ENCODE data around the gene MACROD2. TPM values are rescaled to one million over a fixed set of nuclear protein-coding genes. Genes with fewer than 3 reads are reported as not detected.

MACROD2 gene
- total and polyA plus RNA-seq, 7 donors, result 0.20 to 4.8 (median 0.87) TPM

DNA sequence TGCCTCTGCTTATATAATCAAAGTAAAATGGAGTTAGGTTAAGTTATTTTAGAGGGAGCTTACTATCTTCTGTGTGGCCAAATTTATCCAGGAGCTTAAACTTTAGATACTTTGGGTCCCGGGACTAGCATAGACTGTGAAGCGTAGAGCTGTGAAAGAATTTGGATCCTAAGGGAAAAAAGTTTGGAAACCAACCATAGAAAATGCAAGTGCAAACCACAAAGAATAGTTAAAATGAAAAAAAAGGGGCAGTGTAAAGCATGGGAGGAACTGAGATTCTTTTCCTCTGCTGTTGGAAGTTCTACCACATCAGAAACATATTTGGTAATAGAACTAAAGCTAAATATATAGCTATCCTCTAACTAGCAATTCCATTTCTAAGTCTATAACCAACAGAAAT, 574.3 kb downstream of the MACROD2 start:
- ATAC-seq, result no peak
- 51 to 68% (median 60%) methylated on average over 2 of the region's 2 CpGs for WGBS, 3 donors

DNA sequence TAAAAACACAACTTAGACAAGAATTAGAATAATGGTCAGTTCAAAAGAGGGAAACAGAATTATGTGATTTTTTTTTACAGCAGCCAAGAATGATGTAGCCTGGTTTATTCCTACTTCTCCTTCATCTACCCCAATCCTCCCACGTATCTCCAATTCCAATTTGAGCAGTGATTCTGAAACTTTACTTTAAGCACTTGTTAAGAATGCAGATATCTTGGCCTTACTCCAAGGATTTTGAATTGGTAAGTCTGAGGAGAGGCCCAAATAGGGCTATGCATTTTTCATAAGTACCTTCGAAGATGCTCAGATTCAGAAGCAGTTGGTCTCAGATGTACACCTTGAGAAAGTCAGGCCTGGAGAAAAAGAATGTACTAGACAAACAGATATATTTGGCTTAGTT, 575.5 kb downstream of the MACROD2 start:
- TF ChIP-seq, protein P1, sequence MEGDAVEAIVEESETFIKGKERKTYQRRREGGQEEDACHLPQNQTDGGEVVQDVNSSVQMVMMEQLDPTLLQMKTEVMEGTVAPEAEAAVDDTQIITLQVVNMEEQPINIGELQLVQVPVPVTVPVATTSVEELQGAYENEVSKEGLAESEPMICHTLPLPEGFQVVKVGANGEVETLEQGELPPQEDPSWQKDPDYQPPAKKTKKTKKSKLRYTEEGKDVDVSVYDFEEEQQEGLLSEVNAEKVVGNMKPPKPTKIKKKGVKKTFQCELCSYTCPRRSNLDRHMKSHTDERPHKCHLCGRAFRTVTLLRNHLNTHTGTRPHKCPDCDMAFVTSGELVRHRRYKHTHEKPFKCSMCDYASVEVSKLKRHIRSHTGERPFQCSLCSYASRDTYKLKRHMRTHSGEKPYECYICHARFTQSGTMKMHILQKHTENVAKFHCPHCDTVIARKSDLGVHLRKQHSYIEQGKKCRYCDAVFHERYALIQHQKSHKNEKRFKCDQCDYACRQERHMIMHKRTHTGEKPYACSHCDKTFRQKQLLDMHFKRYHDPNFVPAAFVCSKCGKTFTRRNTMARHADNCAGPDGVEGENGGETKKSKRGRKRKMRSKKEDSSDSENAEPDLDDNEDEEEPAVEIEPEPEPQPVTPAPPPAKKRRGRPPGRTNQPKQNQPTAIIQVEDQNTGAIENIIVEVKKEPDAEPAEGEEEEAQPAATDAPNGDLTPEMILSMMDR (IDR thresholded peaks at IDR 0.05), result no peak
- DNase-seq (no peak), ATAC-seq (no peak)
- 49 to 64% (median 61%) methylated on average over 2 of the region's 2 CpGs for WGBS, 3 donors
- Histone ChIP-seq H3K27ac (no peak overlapping the region), H3K9me3 (no peaks in the 10 kb centered on the region), H3K4me1 (no peaks in the 10 kb centered on the region), H3K4me3 (no peak overlapping the region), H3K36me3 (ENCODE audit: insufficient read depth in 1 of 2, low read depth in 1 of 2) (no peaks in the 10 kb centered on the region), H3K27me3 (ENCODE audit: insufficient read depth in 3 of 3, low read length in 2 of 3) (no peaks in the 10 kb centered on the region)
- intact Hi-C loops (cut with DNase I), result no loop called here

More for the DNA sequence above, 574.3 kb downstream of the MACROD2 start:
- no peak overlapping the region for H3K4me3 ChIP-seq
- H3K27me3 ChIP-seq (ENCODE audit: insufficient read depth in 3 of 3, low read length in 2 of 3), result no peaks in the 10 kb centered on the region
- no peaks in the 10 kb centered on the region for H3K4me1 ChIP-seq
- H3K27ac ChIP-seq, result no peak overlapping the region
- TF ChIP-seq, protein P1 (IDR thresholded peaks at IDR 0.05), result no peak
- intact Hi-C loops (cut with DNase I), result no loop called here
- no peaks in the 10 kb centered on the region for H3K36me3 ChIP-seq (ENCODE audit: insufficient read depth in 1 of 2, low read depth in 1 of 2)
- no peak for DNase-seq
- no peaks in the 10 kb centered on the region for H3K9me3 ChIP-seq

DNA sequence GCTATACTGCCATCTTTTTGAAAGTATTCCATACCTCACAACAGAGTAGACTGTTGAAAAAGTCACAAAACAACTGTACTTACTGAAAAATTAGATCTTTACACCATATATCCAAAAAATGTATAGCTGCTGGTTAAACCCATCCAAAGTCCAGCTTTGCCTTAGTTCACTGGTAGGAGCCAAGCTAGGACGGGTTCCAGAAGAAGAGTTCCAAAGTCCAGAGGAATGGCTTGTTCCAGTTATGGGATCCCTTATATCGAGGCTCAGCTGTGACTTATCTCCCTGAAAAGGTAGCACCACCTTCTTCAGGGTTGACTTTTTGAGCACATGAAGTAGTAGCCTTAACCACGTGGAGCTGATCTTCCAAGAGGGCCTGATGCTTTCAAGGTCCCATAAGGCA, 578.4 kb downstream of the MACROD2 start:
- no peaks in the 10 kb centered on the region for H3K4me1 ChIP-seq
- 79 to 85% (median 84%) methylated on average over 3 of the region's 3 CpGs for WGBS, 3 donors
- no peak overlapping the region for H3K27ac ChIP-seq
- no peaks in the 10 kb centered on the region for H3K9me3 ChIP-seq
- ATAC-seq (no peak), DNase-seq (no peak)
- TF ChIP-seq, protein P1 (IDR thresholded peaks at IDR 0.05), result no peak
- intact Hi-C loops (cut with DNase I), result no loop called here
- no peak overlapping the region for H3K4me3 ChIP-seq
- no peaks in the 10 kb centered on the region for H3K36me3 ChIP-seq (ENCODE audit: insufficient read depth in 1 of 2, low read depth in 1 of 2)
- no peaks in the 10 kb centered on the region for H3K27me3 ChIP-seq (ENCODE audit: insufficient read depth in 3 of 3, low read length in 2 of 3)

DNA sequence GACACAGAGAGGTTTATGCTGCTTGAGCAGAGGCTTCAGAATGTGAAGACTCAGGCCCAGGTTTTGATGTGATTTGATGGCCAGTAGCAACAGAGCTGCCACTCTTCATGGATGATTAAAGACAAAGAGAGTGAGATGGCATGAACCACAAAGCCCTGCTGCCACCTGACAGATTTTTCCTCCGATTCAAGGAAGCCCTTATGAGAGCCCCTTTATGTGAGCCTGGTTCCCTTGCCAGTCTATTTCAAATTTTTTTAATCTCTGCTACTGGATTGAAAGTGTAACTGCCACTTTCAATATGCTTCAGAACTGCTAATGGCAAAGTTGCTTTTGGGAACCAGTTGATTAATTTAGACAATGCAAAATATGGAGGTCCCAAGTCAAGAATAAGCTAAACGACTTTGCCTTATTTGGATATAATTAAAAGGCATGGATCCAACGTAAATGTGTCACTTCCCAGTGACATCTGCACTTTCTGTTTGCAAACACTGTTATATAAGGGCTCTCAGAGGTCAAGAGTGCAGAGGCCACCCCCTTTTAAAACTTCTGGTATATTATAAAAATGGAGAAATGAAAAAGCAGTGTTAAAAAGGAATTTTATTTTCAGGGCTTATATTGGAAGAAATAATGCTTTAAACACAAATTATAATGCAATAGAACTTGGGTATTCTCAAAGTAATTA, 581.0 kb downstream of the MACROD2 start:
- no peak overlapping the region for H3K27ac ChIP-seq
- no peak overlapping the region for H3K4me3 ChIP-seq
- H3K27me3 ChIP-seq (ENCODE audit: insufficient read depth in 3 of 3, low read length in 2 of 3), result no peaks in the 10 kb centered on the region
- intact Hi-C loops (cut with DNase I), result no loop called here
- H3K9me3 ChIP-seq, result no peaks in the 10 kb centered on the region
- ATAC-seq (no peak), DNase-seq (no peak)
- WGBS, 3 donors, result 38 to 54% (median 39%) methylated on average over 3 of the region's 3 CpGs
- TF ChIP-seq, protein P1 (IDR thresholded peaks at IDR 0.05), result no peak
- H3K4me1 ChIP-seq, result no peaks in the 10 kb centered on the region
- no peaks in the 10 kb centered on the region for H3K36me3 ChIP-seq (ENCODE audit: insufficient read depth in 1 of 2, low read depth in 1 of 2)

All from psoas muscle (tissue), 8 donors.